Fibroblast of skin of right biceps (primary cell): ENCODE measurements around the gene YPEL1.
A peak's percentile ranks its signal among the peaks of the same experiment; 100 is the strongest.
"Not testable (repeated sequence)": the region's sequence is repeated elsewhere in the genome, so short reads cannot be mapped to it uniquely, and the experiment has no call there.

Experiments
- DNase-seq: peaks from one replicate; pipeline ENCODE4 v3.0.0-alpha.2; 2013

YPEL1 gene

GRCh38 chr22:21720191-21720859 is 15.3 kb downstream of the YPEL1 start:
- not testable (repeated sequence) for DNase-seq

GRCh38 chr22:21719024-21719423 is 16.6 kb downstream of the YPEL1 start:
- DNase-seq: no peak

- DNase-seq: no peak
Measured at GRCh38 chr22:21718499-21718898, 17.1 kb downstream of the YPEL1 start.

GRCh38 chr22:21716395-21717122 is 19.0 kb downstream of the YPEL1 start:
- DNase-seq: not testable (repeated sequence)

- peak; percentile 75 for DNase-seq
Measured at GRCh38 chr22:21714786-21715185, 20.8 kb downstream of the YPEL1 start.

GRCh38 chr22:21714059-21714770 is 21.4 kb downstream of the YPEL1 start:
- no peak for DNase-seq

- DNase-seq: no peak
Measured at GRCh38 chr22:21713428-21714058, 22.1 kb downstream of the YPEL1 start.

GRCh38 chr22:21712751-21713427 is 22.7 kb downstream of the YPEL1 start:
- DNase-seq: peak; percentile 83

- no peak for DNase-seq
Measured at GRCh38 chr22:21711851-21712250, 23.7 kb downstream of the YPEL1 start.

GRCh38 chr22:21710156-21710555 is 25.4 kb downstream of the YPEL1 start:
- no peak for DNase-seq

- no peak for DNase-seq
Measured at GRCh38 chr22:21709688-21710087, 25.9 kb downstream of the YPEL1 start.

- DNase-seq: no peak
Measured at GRCh38 chr22:21708960-21709359, 26.6 kb downstream of the YPEL1 start.

- no peak for DNase-seq
Measured at GRCh38 chr22:21707677-21708076, 27.9 kb downstream of the YPEL1 start.

GRCh38 chr22:21703684-21704316 is 31.8 kb downstream of the YPEL1 start:
- no peak for DNase-seq

GRCh38 chr22:21702700-21703683 is 32.6 kb downstream of the YPEL1 start:
- DNase-seq: no peak

- DNase-seq: no peak
Measured at GRCh38 chr22:21702094-21702493, 33.5 kb downstream of the YPEL1 start.

GRCh38 chr22:21701384-21701971 is 34.1 kb downstream of the YPEL1 start:
- no peak for DNase-seq

GRCh38 chr22:21700822-21701221 is 34.8 kb downstream of the YPEL1 start:
- DNase-seq: no peak

- DNase-seq: no peak
Measured at GRCh38 chr22:21699643-21700042, 36.0 kb downstream of the YPEL1 start.
